ENCODE measurements around the gene MBP.

DNA sequence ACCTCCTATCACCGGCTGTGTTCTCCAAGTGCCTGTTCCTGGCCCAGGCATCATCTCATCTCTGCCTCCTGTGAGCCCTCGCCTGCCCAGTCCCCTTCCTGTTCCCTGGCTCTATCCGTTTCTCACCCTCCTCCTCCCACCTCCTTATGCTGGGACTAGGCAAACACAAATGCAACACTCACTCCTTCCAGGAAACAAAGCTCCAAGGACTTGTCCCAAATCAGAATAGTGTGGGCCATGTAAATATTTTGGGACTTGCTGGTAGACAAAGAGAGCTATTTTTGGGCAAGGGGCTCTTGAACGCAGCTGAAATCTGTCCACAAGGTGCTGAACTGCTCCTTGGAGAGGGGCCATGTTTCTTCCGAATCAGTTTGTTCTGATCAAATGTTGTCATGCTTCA, 25.3 kb downstream of the MBP start:
- TF ChIP-seq ESRRG (CRISPR knock-in tag; IDR thresholded peaks at IDR 0.05): no peak
- TF ChIP-seq ZFP3 (CRISPR knock-in tag; IDR thresholded peaks at IDR 0.05): no peak
- TF ChIP-seq ARNTL (CRISPR knock-in tag; IDR thresholded peaks at IDR 0.05; ENCODE audit: borderline replicate concordance, low read depth): no peak
- TF ChIP-seq, protein P1, sequence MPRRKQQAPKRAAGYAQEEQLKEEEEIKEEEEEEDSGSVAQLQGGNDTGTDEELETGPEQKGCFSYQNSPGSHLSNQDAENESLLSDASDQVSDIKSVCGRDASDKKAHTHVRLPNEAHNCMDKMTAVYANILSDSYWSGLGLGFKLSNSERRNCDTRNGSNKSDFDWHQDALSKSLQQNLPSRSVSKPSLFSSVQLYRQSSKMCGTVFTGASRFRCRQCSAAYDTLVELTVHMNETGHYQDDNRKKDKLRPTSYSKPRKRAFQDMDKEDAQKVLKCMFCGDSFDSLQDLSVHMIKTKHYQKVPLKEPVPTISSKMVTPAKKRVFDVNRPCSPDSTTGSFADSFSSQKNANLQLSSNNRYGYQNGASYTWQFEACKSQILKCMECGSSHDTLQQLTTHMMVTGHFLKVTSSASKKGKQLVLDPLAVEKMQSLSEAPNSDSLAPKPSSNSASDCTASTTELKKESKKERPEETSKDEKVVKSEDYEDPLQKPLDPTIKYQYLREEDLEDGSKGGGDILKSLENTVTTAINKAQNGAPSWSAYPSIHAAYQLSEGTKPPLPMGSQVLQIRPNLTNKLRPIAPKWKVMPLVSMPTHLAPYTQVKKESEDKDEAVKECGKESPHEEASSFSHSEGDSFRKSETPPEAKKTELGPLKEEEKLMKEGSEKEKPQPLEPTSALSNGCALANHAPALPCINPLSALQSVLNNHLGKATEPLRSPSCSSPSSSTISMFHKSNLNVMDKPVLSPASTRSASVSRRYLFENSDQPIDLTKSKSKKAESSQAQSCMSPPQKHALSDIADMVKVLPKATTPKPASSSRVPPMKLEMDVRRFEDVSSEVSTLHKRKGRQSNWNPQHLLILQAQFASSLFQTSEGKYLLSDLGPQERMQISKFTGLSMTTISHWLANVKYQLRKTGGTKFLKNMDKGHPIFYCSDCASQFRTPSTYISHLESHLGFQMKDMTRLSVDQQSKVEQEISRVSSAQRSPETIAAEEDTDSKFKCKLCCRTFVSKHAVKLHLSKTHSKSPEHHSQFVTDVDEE (CRISPR knock-in tag; IDR thresholded peaks at IDR 0.05): no peak
- TF ChIP-seq ZFP30 (CRISPR knock-in tag; IDR thresholded peaks at IDR 0.05): no peak
- TF ChIP-seq PPARA (CRISPR knock-in tag; IDR thresholded peaks at IDR 0.05; ENCODE audit: borderline replicate concordance): no peak
- TF ChIP-seq RARB (CRISPR knock-in tag; IDR thresholded peaks at IDR 0.05): no peak
- TF ChIP-seq ZC3H10 (CRISPR knock-in tag; IDR thresholded peaks at IDR 0.05): no peak
- TF ChIP-seq PATZ1 (CRISPR knock-in tag; IDR thresholded peaks at IDR 0.05; ENCODE audit: borderline replicate concordance): no peak
- no peak for TF ChIP-seq POU6F1 (CRISPR knock-in tag; IDR thresholded peaks at IDR 0.05; ENCODE audit: borderline replicate concordance, low read depth)
- TF ChIP-seq, protein P2, sequence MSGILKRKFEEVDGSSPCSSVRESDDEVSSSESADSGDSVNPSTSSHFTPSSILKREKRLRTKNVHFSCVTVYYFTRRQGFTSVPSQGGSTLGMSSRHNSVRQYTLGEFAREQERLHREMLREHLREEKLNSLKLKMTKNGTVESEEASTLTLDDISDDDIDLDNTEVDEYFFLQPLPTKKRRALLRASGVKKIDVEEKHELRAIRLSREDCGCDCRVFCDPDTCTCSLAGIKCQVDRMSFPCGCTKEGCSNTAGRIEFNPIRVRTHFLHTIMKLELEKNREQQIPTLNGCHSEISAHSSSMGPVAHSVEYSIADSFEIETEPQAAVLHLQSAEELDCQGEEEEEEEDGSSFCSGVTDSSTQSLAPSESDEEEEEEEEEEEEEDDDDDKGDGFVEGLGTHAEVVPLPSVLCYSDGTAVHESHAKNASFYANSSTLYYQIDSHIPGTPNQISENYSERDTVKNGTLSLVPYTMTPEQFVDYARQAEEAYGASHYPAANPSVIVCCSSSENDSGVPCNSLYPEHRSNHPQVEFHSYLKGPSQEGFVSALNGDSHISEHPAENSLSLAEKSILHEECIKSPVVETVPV (CRISPR knock-in tag; IDR thresholded peaks at IDR 0.05): no peak
- TF ChIP-seq ISL1 (CRISPR knock-in tag; IDR thresholded peaks at IDR 0.05): no peak
- no peak for TF ChIP-seq TOX (CRISPR knock-in tag; IDR thresholded peaks at IDR 0.05; ENCODE audit: borderline replicate concordance)
- TF ChIP-seq ZNF565 (CRISPR knock-in tag; conservative IDR thresholded peaks at IDR 0.05; ENCODE audit: low read depth): no peak

Measured in SK-N-SH treated with all-trans-retinoic acid at 6 μM for 48 hours (cell line).